Posterior vena cava (tissue), 2 donors: ENCODE measurements around the gene NLRP12. TPM values are rescaled to one million over a fixed set of nuclear protein-coding genes. Genes with fewer than 3 reads are reported as not detected.
A peak's percentile ranks its signal among the peaks of the same experiment; 100 is the strongest.
"Not testable (repeated sequence)": the region's sequence is repeated elsewhere in the genome, so short reads cannot be mapped to it uniquely, and the experiment has no call there.

Source experiments
- DNase-seq: peaks from one replicate; pipeline ENCODE4 v3.0.0-alpha.2; 2020; ENCODE audit warnings: low spot score
- intact Hi-C, 2 donors: fragments of 100-400 bp; cut with DNase I; formaldehyde crosslinking; loops; one replicate each; pipeline versions ENCODE4 v1.14.1 to v1.14.2; 2022 to 2023
- total RNA-seq, 2 donors: library from RNA; stranded (reverse); fragmentation: NEBNext Ultra II Directional; extraction: Animal tissue kit (Norgen Biotek cat#: 25700); gene quantifications; one replicate each; pipeline ENCODE4 v1.2.1, GENCODE V29; 2021
- donor health status: DM: yes; HTN: yes; CAD: no.
- donor health status: DM: yes; HTN: yes; CAD: no.

Gene NLRP12
- total RNA-seq, 2 donors from 2014 or later, result 1.8 to 2.0 TPM

- DNase-seq, result peak; percentile 64
- intact Hi-C loops, result loop anchor here in 1 of 2 donors (2.0 kb wide), 1 partner anchor 187 kb away; no protein-coding TSS in a partner anchor
Observed at GRCh38 chr19:53840241-53840640, 16.1 kb upstream of the NLRP12 start.

GRCh38 chr19:53838446-53838845 lies 14.3 kb upstream of the NLRP12 start:
- DNase-seq, intact Hi-C loops: not testable (repeated sequence)

DNA sequence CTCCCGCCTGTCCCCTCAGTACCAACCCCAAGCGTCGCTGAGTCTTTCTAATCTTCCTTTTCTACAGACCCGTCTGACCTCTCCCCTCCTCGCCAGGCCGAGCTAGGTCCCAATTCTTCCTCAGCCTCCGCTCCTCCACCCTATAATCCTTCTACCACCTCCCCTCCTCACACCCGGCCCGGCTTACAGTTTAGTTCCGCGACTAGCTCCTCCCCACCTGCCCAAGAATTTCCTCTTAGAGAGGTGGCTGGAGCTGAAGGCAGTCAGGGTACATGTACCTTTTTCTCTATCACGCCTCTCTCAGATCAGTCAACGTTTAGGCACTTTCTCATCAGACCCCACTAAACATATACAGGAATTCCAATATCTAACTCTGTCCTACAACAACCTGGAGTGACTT lies 8.7 kb upstream of the NLRP12 start:
- DNase-seq, intact Hi-C loops: not testable (repeated sequence)

DNA sequence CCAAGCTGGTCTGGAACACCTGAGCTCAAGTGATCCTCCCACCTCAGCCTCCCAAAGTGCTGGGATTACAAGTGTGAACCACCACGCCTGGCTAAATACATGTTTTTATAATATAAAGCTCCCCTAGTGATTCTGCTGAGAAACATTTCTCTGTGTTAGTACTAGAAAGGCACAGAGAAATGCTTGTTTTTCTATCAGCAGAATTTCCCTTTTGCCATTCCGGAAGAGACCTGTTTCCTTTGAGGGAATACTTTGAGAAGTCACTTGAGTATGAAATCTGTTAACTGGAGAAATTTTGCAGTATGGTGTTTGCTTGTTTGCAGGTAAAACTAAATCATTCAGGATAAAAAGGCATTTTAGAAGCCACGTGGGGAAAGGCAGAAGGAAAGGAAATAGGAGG lies 4.4 kb upstream of the NLRP12 start:
- DNase-seq, result no peak
- intact Hi-C loops, result no loop called here

GRCh38 chr19:53826876-53827275 lies 2.8 kb upstream of the NLRP12 start:
- no peak for DNase-seq
- intact Hi-C loops, result no loop called here

GRCh38 chr19:53823380-53824120 lies 564 bp downstream of the NLRP12 start:
- no peak for DNase-seq
- intact Hi-C loops, result loop anchor here in 1 of 2 donors (5.0 kb wide), 1 partner anchor 474 kb away; no protein-coding TSS in a partner anchor

- DNase-seq, result no peak
- intact Hi-C loops, result loop anchor here in 1 of 2 donors (5.0 kb wide), 1 partner anchor 477 kb away; no protein-coding TSS in a partner anchor
Observed at GRCh38 chr19:53819861-53820260, 4.3 kb downstream of the NLRP12 start.

GRCh38 chr19:53818756-53819155 lies 5.4 kb downstream of the NLRP12 start:
- intact Hi-C loops, result no loop called here
- no peak for DNase-seq

- intact Hi-C loops, result loop anchor here in 1 of 2 donors (5.0 kb wide), 1 partner anchor 1983 kb away; no protein-coding TSS in a partner anchor
- no peak for DNase-seq
Observed at GRCh38 chr19:53813996-53814395, 10.1 kb downstream of the NLRP12 start.

DNA sequence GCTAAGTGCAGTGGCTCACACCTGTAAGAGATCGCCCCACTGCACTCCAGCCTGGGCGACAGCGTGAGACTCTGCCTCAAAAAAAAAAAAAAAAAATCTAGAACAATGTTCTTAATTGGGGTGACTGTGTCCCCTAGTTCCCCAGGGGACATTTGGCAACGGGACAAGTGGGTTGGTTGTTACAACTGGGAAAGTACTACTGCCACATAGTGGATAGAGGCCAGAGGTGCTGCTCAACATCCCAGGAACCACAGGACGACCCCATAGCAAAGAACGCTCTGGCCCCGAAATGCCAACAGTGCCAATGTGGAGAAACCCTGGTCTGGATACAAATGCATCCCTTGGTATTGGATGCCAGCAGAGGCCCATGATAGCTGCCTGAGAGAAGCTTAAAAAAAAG lies 11.8 kb downstream of the NLRP12 start:
- intact Hi-C loops, result loop anchor here in 1 of 2 donors (5.0 kb wide), 1 partner anchor 1985 kb away; no protein-coding TSS in a partner anchor
- no peak for DNase-seq

- DNase-seq, result no peak
- intact Hi-C loops, result loop anchor here in 1 of 2 donors (5.0 kb wide), 1 partner anchor 1986 kb away; no protein-coding TSS in a partner anchor
Observed at GRCh38 chr19:53810891-53811290, 13.2 kb downstream of the NLRP12 start.

- DNase-seq, result no peak
- intact Hi-C loops, result loop anchor here in 1 of 2 donors (5.0 kb wide), 1 partner anchor 1987 kb away; no protein-coding TSS in a partner anchor
Observed at GRCh38 chr19:53810187-53810546, 13.9 kb downstream of the NLRP12 start.

DNA sequence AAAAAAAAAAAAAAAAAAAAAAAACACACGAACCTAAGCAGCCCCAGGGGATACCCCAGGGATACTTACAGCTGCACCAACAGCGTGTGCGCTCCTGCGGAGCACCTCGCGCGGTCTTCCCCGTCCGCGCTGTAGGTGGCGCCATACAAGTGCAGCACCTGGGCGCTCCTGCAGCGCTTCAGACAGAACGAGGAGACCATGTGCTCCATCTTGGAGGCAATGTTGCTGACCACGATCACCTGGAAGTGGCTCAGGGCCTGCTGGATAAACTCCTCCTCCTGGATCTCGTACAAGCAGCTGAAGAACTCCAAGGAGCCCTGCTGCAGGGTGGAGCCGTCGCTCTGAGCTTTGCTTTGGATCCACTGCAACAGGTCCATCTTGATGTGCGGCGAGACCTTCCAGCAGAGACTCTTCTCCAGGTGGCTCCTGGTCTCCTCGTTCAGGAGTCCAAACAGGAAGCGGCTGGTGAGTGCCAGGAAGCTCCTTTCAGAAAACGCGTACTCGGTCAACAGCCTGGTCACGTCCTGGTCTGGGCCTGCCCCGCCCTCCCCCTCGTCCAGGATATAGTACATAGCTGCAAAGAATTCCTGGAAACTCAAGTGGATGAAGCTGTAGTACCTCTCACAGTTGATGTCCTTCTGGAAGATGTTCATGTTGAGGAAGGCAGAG lies 14.5 kb downstream of the NLRP12 start:
- DNase-seq, result no peak
- intact Hi-C loops, result loop anchor here in 1 of 2 donors (5.0 kb wide), 1 partner anchor 1988 kb away; no protein-coding TSS in a partner anchor

GRCh38 chr19:53808710-53809125 lies 15.4 kb downstream of the NLRP12 start:
- DNase-seq, result no peak
- intact Hi-C loops, result no loop called here

DNA sequence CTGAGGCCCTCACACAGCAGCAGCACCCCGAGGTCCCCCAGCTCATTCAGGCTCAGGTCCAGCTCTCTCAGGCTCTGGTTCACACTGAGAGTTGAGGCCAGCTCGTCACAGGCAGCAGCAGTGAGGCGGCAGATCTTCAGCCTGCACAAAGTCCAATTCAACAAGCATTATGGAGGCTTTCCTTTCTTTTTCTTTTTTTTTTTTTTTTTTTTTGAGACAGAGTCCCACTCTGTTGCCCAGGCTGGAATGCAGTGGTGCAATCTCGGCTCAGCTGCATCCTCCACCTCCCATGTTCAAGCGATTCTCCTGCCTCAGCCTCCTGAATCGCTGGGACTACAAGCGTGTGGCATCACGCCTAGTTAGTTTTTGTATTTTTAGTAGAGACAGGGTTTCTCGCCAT lies 22.9 kb downstream of the NLRP12 start:
- intact Hi-C loops, result no loop called here
- no peak for DNase-seq

- intact Hi-C loops, result loop anchor here (5.0 to 10.0 kb wide), 2 partner anchors 230 to 627 kb away; no protein-coding TSS in a partner anchor
- no peak for DNase-seq
Observed at GRCh38 chr19:53795019-53795418, 29.1 kb downstream of the NLRP12 start.

DNA sequence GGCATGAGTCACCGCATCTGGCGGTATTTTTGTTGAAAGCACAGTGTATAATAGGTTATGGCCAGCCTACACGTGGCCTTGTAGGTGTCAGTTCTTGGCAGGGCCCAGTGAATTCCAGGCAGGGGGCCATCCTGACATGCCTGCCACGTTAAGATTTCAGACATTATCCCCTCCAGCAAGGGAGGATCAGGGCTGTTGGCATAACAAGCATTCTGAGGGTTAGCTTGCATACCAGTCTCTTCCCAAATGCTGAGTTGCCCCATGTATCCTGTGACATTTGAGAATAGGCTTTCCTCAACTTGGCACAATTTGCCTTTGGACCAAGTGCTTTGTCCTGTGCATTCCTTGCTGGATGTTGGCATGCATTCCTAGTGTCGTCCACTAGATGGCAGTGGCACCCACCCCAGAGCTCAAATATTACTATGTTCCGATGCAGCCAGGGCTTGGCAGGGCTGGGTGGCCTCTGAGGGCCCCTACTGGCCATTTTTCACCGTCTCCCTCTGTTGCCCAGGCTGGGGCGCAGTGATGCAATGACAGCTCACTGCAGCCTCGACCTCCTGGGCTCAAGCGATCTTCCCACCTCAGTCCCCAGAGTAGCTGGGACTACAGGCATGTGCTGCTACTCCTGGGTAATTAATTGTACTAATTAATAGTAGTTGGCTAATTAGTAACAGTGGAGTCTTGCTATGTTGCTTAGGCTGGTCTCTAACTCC lies 31.2 kb downstream of the NLRP12 start:
- peak; percentile 96 for DNase-seq
- intact Hi-C loops, result loop anchor here in 1 of 2 donors (10.0 kb wide), 1 partner anchor 232 kb away; no protein-coding TSS in a partner anchor

- DNase-seq, result no peak
- intact Hi-C loops, result loop anchor here in 1 of 2 donors (10.0 kb wide), 1 partner anchor 235 kb away; no protein-coding TSS in a partner anchor
Observed at GRCh38 chr19:53789708-53790678, 34.1 kb downstream of the NLRP12 start.
